Stimulated activated naive CD8-positive, alpha-beta T cell treated with anti-CD3 and anti-CD28 coated beads, Interleukin-15, amount 100 ng/mL, for 72 hours (primary cell): ENCODE results near the gene DTNB.

Source experiments
- ATAC-seq: fragments of 150-1000 bp; cut with Tn5 transposase; 2 replicates; pipeline ENCODE4 v1.10.0; 2021; ENCODE audit warnings: mild to moderate bottlenecking, moderate library complexity
- DNase-seq, 2 donors: peaks; one replicate each; pipeline ENCODE4 v3.0.0; 2021 to 2022
- H3K27ac Mint-ChIP-seq, 2 donors: one replicate each; pipeline ENCODE4 v1.8.0; 2022; ENCODE audit warnings: mild to moderate bottlenecking in 2 of 2, mixed read lengths in 2 of 2, moderate library complexity in 2 of 2
- H3K27me3 Mint-ChIP-seq: one replicate; pipeline ENCODE4 v1.8.0; 2022; ENCODE audit warnings: mixed read lengths
- H3K4me1 Mint-ChIP-seq: one replicate; pipeline ENCODE4 v1.8.0; 2022; ENCODE audit warnings: mild to moderate bottlenecking, mixed read lengths
- H3K4me3 Mint-ChIP-seq, 2 donors: one replicate each; pipeline ENCODE4 v1.8.0; 2022; ENCODE audit warnings: mild to moderate bottlenecking in 2 of 2, mixed read lengths in 2 of 2, moderate library complexity in 1 of 2
- H3K9me3 Mint-ChIP-seq, 2 donors: one replicate each; pipeline ENCODE4 v1.8.0; 2022; ENCODE audit warnings: mixed read lengths in 2 of 2

DTNB gene

DNA sequence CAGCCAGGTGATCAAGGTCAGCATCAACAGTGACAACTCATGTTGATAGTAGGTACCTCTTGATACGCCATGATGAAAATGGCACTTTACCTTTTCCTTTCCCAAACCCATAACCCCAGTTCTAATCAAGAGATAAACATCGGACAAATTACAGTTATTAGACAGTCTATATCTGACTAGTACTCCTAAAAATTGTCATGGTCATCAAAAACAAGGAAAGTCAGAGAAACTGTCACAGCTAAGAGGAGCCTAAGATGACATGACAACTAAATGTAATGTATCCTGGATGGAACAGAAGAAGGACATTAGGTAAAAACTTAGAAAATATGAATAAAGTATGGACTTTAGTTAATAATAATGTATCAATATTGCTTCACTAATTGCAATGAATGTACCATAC is 234.6 kb downstream of the DTNB start:
- Mint-ChIP-seq H3K4me3 (no peak overlapping the region), H3K27ac (no peak overlapping the region), H3K4me1 (peaks cover 5% of the 10 kb centered on the region), H3K27me3 (no peaks in the 10 kb centered on the region), H3K9me3 (peaks cover 0 to 4% of the 10 kb centered on the region in 2 donors)
- no peak for DNase-seq
- ATAC-seq = no peak

DNA sequence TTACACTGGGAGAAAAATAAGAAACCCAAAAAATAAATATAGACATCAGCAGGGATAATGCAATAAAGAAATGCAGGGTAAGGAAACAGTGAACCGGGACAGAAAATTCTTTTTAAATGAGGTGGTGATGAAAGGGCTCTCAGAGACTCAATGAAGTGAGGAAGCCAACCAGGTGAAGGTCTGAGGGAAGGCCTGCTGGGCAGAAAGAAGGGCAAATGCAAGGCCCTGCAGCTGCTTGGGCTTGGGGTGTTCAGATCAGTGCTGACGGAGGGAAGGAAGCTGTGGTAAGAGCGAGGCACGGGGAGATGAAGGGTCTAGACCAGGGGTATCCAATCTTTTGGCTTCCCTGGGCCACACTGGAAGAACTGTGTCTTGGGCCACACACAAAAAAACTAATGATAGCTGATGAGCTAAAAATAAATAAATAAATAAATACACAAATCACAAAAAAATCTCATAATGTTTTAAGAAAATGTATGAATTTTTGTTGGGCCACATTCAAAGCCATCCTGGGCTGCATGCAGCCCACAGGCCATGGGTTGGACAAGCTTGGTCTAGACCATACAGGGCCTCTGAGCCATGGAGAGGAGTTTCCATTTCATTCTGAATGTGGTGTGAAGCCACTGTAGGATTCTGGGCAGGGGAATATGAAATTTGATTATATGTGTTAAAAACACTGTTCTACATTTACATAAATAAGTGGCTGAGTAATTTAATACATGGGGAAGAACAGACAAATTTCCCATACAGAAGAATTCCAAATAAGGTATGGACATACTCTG is 235.3 kb downstream of the DTNB start:
- no peak overlapping the region for H3K4me3 Mint-ChIP-seq
- H3K9me3 Mint-ChIP-seq = peaks cover 0 to 4% of the 10 kb centered on the region in 2 donors
- peaks cover 5% of the 10 kb centered on the region for H3K4me1 Mint-ChIP-seq
- H3K27ac Mint-ChIP-seq = no peak overlapping the region
- no peaks in the 10 kb centered on the region for H3K27me3 Mint-ChIP-seq
- ATAC-seq (no peak), DNase-seq (no peak)

DNA sequence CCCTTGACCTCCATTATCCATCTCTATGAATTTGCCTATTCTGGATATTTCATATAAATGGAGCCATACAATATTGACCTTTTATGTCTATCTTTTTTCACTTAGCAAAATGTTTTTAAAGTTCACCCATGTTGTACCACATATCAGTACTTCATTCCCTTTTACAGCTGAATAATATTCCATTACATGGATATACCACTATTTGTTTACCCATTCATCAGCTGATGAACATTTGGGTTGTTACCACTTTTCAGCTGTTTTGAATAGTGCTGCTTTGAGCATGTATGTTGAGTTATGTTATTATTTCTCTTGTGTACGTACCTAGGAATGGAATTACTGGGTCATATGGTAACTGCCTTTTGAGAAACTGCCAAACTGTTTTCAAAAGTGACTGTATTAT is 238.0 kb downstream of the DTNB start:
- peaks cover 0 to 4% of the 10 kb centered on the region in 2 donors for H3K9me3 Mint-ChIP-seq
- no peak for ATAC-seq
- no peak overlapping the region for H3K4me3 Mint-ChIP-seq
- peaks cover 5% of the 10 kb centered on the region for H3K4me1 Mint-ChIP-seq
- no peaks in the 10 kb centered on the region for H3K27me3 Mint-ChIP-seq
- no peak overlapping the region for H3K27ac Mint-ChIP-seq
- DNase-seq = no peak

DNA sequence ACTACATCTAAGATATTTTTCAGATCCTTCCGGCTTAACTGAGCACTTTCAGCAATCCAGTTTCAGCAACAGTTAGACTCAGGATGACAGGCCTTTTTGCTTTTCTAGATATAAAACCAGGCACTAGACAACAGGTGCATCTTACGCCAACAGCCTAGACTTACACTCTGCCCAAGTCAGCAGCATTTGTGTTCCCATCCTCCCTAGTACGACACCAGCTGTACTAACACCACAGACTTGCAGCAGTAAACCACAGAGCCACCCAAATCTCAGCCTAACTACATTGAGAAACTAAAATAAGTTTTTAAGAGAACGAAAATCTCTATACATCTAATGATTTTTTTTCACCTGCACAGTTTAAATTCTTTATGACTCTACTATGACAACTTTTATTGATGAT is 241.8 kb downstream of the DTNB start:
- no peak for ATAC-seq

DNA sequence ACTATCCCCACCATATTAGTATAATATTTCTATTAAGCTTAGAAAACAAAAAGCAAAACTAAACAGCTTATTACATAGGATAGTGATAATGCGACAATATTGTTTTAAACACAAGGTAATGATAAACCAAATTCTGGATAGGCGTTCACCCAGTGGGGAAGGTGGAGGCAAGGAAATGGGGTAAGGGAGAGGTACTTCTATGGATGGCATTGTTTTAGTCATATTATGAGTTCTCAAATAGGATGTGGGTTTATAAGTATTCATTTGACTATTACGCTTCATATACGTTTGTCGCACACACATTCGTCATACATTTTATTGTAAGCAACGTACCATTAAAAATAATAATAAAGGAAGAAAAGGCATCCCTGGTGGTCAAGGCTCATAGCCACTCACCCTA is 242.8 kb downstream of the DTNB start:
- Mint-ChIP-seq H3K9me3 (peaks cover 0 to 3% of the 10 kb centered on the region in 2 donors), H3K4me1 (no peaks in the 10 kb centered on the region), H3K27me3 (no peaks in the 10 kb centered on the region), H3K4me3 (no peak overlapping the region), H3K27ac (no peak overlapping the region)
- DNase-seq (no peak), ATAC-seq (no peak)

More for the DNA sequence above, 241.8 kb downstream of the DTNB start:
- DNase-seq = no peak
- Mint-ChIP-seq H3K4me1 (no peaks in the 10 kb centered on the region), H3K4me3 (no peak overlapping the region), H3K9me3 (peaks cover 0 to 4% of the 10 kb centered on the region in 2 donors), H3K27ac (no peak overlapping the region), H3K27me3 (no peaks in the 10 kb centered on the region)

DNA sequence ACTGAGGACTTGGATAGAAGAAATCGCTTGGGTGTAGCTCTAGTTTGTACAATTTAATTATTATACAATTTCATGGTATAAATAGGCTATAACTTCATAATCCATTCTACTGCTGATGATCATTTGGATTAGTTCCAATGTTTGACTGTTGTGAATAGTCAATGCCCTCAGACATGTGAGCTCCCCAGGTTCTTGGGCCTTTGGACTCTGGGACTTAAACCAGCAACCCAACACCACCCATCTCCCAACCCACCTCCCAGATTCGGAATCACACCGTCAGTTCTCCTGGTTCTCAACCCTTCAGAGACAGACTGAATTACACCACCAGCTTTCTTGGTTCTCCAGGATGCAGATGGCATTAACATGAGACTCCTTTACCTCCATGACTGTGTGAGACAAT is 247.1 kb downstream of the DTNB start:
- no peak for DNase-seq
- H3K4me1 Mint-ChIP-seq = peaks cover 4% of the 10 kb centered on the region
- no peak overlapping the region for H3K27ac Mint-ChIP-seq
- ATAC-seq = no peak
- H3K9me3 Mint-ChIP-seq = no peaks in the 10 kb centered on the region
- no peak overlapping the region for H3K4me3 Mint-ChIP-seq
- H3K27me3 Mint-ChIP-seq = no peaks in the 10 kb centered on the region

DNA sequence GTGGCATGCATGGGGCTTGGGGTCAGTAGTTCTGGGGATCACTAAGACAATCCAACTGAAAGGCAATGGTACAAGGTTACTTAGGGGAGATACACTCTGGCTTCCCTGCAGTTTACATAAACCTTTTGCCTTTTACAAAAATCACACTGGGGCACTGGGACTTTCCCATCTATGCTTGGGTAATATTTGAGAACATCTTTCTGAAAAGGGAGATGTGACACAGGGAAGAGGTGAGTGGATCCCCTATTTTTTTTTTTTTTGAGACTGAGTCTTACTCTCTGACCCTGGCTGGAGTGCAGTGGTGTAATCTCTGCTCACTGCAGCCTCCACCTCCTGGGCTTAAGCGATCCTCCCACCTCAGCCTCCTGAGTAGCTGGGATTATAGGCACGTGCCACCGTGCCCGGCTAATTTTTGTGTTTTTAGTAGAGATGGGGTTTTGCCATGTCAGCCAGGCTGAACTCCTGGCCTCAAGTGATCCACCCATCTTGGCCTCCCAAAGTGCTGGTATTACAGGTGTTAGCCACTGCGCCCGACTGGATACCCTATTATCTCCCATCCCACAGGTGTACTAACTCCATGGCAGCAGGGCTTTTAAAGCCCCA is 248.8 kb downstream of the DTNB start:
- DNase-seq (no peak), ATAC-seq (no peak)
- H3K4me1 Mint-ChIP-seq = peaks cover 20% of the 10 kb centered on the region
- H3K4me3 Mint-ChIP-seq = no peak overlapping the region
- H3K27me3 Mint-ChIP-seq = no peaks in the 10 kb centered on the region
- H3K9me3 Mint-ChIP-seq = no peaks in the 10 kb centered on the region
- peak overlapping the region in 1 of 2 donors; percentile 63 for H3K27ac Mint-ChIP-seq

DNA sequence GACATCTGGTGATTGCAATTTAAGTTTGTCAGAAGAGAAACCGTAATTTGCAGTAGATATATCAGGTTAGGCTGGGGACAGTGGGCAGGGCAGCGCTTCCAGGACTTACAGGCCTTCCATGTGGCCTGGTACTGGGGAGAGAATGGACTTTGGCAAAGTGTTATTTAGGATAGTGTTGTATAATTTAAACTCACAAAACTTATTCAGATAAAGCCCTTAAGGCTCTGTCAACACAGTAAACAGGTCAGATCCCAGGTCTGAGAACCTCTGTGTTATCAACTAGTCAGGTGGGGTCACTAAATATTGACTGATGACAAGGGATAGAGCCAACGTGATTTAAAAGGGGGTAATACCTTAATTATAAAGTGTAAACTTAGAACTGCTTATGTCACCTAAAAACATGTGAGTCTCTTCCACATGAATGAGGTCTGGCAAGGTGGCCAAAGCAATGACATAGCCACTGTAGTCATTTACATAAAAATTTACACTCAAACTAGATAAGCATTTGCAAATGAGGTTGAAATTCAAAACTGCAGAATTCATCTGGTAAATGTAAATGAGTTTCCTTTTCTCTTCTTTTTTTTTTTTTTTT is 251.5 kb downstream of the DTNB start:
- Mint-ChIP-seq H3K27me3 (no peaks in the 10 kb centered on the region), H3K9me3 (peaks cover 11% of the 10 kb centered on the region in 2 donors), H3K27ac (no peak overlapping the region), H3K4me3 (no peak overlapping the region), H3K4me1 (peaks cover 36% of the 10 kb centered on the region)
- DNase-seq = no peak
- ATAC-seq = no peak

DNA sequence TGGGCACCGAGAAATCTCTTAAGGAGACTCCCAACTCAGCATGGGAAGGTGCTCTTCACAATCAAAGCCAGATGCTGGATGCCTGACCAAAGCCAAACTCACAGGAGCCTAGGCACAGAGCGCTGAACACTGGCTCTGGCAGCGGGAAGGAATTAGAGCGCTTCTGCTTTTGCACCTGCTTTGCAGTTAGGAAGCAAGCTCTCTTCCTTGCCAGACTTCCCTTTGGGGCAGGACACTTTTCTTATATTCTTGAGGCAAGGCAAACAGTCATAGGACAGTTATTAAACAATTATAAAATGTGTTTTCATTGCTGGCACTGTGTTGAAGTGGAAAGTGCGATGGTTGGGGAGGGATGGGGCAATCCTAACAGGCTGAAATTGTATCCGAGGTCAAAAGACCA is 252.1 kb downstream of the DTNB start:
- peaks cover 11% of the 10 kb centered on the region in 2 donors for H3K9me3 Mint-ChIP-seq
- ATAC-seq = no peak
- H3K27me3 Mint-ChIP-seq = no peaks in the 10 kb centered on the region
- H3K27ac Mint-ChIP-seq = no peak overlapping the region
- H3K4me3 Mint-ChIP-seq = no peak overlapping the region
- DNase-seq = no peak
- peaks cover 36% of the 10 kb centered on the region for H3K4me1 Mint-ChIP-seq

DNA sequence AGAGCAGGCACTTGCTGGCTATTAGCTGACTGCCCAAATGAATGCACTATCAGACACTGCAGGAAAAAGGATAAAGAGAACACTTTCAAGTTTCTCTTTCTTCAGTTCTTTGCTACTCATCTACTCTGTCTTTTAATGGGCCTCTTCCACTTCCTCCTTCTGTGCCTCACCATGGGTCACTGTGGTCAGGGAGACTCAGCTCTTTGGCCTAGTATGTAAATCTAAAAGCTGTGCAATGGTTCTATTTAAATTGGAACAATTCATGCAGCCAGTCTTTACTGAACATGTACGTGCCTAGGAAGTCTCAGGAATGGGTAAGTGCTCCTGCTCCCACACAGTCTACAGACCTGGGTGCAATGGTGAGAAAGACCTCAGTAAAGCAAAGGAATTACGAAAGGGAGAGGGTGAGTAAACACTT is 252.5 kb downstream of the DTNB start:
- Mint-ChIP-seq H3K27me3 (no peaks in the 10 kb centered on the region), H3K27ac (no peak overlapping the region), H3K4me3 (no peak overlapping the region), H3K4me1 (peaks cover 36% of the 10 kb centered on the region), H3K9me3 (peaks cover 11% of the 10 kb centered on the region in 2 donors)
- DNase-seq (no peak), ATAC-seq (no peak)

DNA sequence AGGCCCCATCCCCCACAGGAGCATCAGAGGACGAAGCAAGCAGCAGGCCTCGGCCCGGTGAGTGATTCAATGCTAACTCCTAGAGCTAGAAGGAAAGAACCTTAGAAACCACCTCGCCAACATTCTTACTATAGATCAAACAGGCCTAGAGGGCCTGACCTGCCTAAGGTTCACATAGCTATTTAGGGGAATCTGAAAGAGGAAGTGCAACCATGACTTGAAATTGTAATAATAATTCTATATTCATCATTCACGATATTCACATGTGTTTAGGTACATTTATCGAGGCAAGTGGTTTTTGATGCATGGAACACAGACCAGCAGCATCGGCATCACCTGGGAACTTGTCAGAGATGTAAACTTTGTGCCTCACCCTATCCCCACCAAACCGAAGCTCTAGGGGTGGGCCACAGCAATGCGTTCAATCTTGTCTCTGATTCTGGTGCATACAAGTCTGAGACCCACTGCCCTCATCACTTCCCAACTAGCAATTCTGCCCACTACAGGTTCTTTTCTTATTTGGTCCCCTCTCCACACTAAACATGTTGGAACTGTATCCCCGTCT is 253.6 kb downstream of the DTNB start:
- peaks cover 11% of the 10 kb centered on the region in 2 donors for H3K9me3 Mint-ChIP-seq
- H3K4me1 Mint-ChIP-seq = peaks cover 36% of the 10 kb centered on the region
- ATAC-seq (peak; percentile 66), DNase-seq (peak in 1 of 2 donors; percentile 13)
- no peaks in the 10 kb centered on the region for H3K27me3 Mint-ChIP-seq
- H3K4me3 Mint-ChIP-seq = no peak overlapping the region
- no peak overlapping the region for H3K27ac Mint-ChIP-seq

DNA sequence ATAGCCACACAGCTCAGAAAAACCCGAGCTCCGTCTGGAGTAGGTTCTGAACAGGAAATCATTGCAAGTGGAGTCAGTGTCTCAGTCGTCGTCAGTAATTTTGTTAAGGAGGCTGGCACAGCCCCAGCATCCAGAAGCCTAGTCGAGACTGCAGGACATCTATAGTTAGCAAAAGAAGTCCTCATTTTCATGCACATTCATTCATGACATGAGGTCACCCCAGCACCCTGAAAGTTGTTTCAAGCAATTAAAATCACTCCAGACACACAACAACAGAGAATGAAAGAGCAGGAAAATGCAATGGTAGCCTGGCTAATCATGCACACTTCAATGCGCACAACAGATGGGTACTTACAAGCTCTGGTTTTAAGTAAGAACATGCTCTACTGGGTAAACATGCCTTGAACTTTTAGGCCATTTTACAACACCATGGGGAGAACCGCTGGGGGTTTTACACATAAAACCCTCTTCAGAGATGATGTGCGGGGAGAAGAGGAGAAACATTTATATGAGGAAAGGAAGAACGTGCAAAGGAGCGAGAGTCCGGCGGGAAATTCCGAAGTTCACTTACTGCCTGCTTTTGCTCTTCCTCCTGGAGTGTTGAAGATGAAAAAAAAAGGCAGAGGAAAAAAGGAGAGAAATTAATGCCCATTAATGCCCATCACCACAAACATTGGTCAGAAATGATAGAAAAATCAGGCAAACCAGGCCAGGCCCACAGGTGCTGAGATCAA is 254.3 kb downstream of the DTNB start:
- H3K27ac Mint-ChIP-seq = peak overlapping the region; percentile 16 to 35
- DNase-seq = no peak
- H3K9me3 Mint-ChIP-seq = peaks cover 11% of the 10 kb centered on the region in 2 donors
- H3K4me1 Mint-ChIP-seq = peaks cover 32% of the 10 kb centered on the region
- ATAC-seq = no peak
- H3K4me3 Mint-ChIP-seq = no peak overlapping the region
- no peaks in the 10 kb centered on the region for H3K27me3 Mint-ChIP-seq

DNA sequence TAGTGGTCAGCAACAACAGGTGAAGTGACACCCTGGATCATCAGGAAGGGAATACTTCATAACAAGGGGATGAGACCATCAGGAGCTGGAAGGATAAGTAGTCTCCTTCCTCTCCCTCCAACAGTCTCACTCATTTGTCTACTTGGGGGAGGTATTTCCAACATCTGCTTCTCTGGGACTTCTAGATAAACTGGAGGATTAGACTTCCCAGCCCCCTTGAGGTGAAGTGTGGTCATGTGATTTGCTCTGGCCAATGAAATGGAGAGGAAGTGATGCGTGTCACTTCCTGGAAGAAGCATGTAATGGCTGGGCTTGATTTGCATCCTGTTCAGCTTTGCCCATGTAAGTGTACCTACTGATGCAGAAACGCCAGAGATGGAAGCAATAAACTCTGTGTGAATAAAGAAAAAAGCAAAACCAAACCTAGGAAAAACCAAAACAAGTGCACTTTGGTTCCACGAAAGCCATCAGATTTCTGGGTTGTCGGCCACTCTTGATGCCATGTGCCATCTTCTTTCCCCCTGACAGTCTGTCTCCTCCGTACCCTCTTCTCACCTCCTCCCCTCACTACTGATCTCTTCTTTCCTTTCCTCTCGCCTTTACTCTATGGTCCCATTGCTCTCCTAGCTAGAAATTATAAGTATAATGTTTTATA is 255.5 kb downstream of the DTNB start:
- Mint-ChIP-seq H3K4me3 (no peak overlapping the region), H3K27me3 (no peaks in the 10 kb centered on the region), H3K9me3 (peaks cover 11% of the 10 kb centered on the region in 2 donors), H3K27ac (peak overlapping the region in 1 of 2 donors; percentile 17), H3K4me1 (peaks cover 32% of the 10 kb centered on the region)
- DNase-seq (no peak), ATAC-seq (no peak)

DNA sequence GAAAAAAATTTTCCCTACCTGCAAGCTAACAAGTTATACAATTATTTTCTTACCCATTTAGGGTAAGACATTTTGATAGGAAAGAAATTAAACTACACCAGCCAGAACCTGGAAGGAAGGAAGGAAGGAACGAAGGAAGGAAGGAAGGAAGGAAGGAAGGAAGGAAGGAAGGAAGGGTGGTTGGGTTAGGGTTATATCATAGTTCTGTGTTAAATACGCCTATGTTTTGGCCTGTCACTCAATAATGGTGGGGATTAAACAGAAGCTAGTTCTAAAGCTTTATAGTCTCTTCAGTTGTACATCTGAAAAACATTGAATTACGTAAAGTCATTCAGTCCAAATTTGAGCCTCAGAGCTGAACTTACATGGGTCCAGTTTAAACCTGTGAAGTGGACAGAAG is 256.7 kb downstream of the DTNB start:
- H3K4me1 Mint-ChIP-seq = peaks cover 32% of the 10 kb centered on the region
- no peak overlapping the region for H3K4me3 Mint-ChIP-seq
- ATAC-seq (no peak), DNase-seq (no peak)
- H3K27me3 Mint-ChIP-seq = no peaks in the 10 kb centered on the region
- H3K27ac Mint-ChIP-seq = no peak overlapping the region
- peaks cover 11% of the 10 kb centered on the region in 2 donors for H3K9me3 Mint-ChIP-seq

DNA sequence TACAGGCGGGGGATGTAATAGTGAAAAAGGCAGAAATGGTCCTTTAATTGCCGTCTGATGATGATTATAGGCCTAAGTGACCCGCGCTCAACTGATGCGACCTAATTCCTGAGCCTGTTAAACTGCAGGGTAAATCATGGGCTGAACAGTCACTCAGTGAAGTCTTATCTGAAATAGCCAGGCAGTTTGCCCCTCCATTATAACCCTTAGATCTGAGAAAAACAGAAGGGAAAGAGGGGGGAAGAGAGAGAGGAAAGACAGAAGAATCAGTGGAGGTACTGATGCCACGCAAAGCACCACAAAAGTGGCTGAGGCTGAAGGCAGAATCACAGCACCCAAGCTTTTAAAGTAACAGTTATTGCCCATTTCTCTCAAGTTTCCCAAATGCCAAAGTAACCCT is 258.6 kb downstream of the DTNB start:
- peaks cover 26% of the 10 kb centered on the region for H3K4me1 Mint-ChIP-seq
- peaks cover 11% of the 10 kb centered on the region in 2 donors for H3K9me3 Mint-ChIP-seq
- ATAC-seq (no peak), DNase-seq (no peak)
- no peak overlapping the region for H3K4me3 Mint-ChIP-seq
- no peaks in the 10 kb centered on the region for H3K27me3 Mint-ChIP-seq
- no peak overlapping the region for H3K27ac Mint-ChIP-seq
